G401.6 (cell line): ENCODE measurements around the gene ADCY9.
"Not testable (repeated sequence)": the region's sequence is repeated elsewhere in the genome, so short reads cannot be mapped to it uniquely, and the experiment has no call there.

Experiments
- FAIRE-seq: peaks from 2 replicates; lab custom pipeline; 2012; peaks lifted over from hg19 to GRCh38; lab: Jason Lieb, UNC

Gene ADCY9

GRCh38 chr16:3971706-3972105 lies 144.5 kb downstream of the ADCY9 start:
- FAIRE-seq = no peak

GRCh38 chr16:3971261-3971660 lies 145.0 kb downstream of the ADCY9 start:
- no peak for FAIRE-seq

- FAIRE-seq = no peak
Measured at GRCh38 chr16:3968551-3968950, 147.7 kb downstream of the ADCY9 start.

- no peak for FAIRE-seq
Measured at GRCh38 chr16:3966681-3967080, 149.6 kb downstream of the ADCY9 start.

GRCh38 chr16:3965781-3966582 lies 150.3 kb downstream of the ADCY9 start:
- no peak for FAIRE-seq

- no peak for FAIRE-seq
Measured at GRCh38 chr16:3965306-3965705, 150.9 kb downstream of the ADCY9 start.

GRCh38 chr16:3964686-3965290 lies 151.5 kb downstream of the ADCY9 start:
- FAIRE-seq = no peak

- FAIRE-seq = no peak
Measured at GRCh38 chr16:3963886-3964685, 152.2 kb downstream of the ADCY9 start.

- FAIRE-seq = no peak
Measured at GRCh38 chr16:3963203-3963602, 153.0 kb downstream of the ADCY9 start.

- FAIRE-seq = no peak
Measured at GRCh38 chr16:3961449-3961849, 154.8 kb downstream of the ADCY9 start.

GRCh38 chr16:3959926-3960590 lies 156.2 kb downstream of the ADCY9 start:
- not testable (repeated sequence) for FAIRE-seq

GRCh38 chr16:3959148-3959547 lies 157.1 kb downstream of the ADCY9 start:
- FAIRE-seq = no peak

- no peak for FAIRE-seq
Measured at GRCh38 chr16:3957344-3957980, 158.8 kb downstream of the ADCY9 start.

- FAIRE-seq = no peak
Measured at GRCh38 chr16:3954411-3954921, 161.8 kb downstream of the ADCY9 start.

GRCh38 chr16:3953728-3954410 lies 162.4 kb downstream of the ADCY9 start:
- no peak for FAIRE-seq

- no peak for FAIRE-seq
Measured at GRCh38 chr16:3952737-3953131, 163.5 kb downstream of the ADCY9 start.

- no peak for FAIRE-seq
Measured at GRCh38 chr16:3951861-3952736, 164.1 kb downstream of the ADCY9 start.

GRCh38 chr16:3951380-3951779 lies 164.9 kb downstream of the ADCY9 start:
- FAIRE-seq = not testable (repeated sequence)

- FAIRE-seq = no peak
Measured at GRCh38 chr16:3950343-3951193, 165.7 kb downstream of the ADCY9 start.
